Fibroblast of lung (primary cell): ENCODE results near the gene SORD. TPM values are rescaled to one million over a fixed set of nuclear protein-coding genes. Genes with fewer than 3 reads are reported as not detected.

Experiments used
- DNase-seq, 2 donors: peaks; one replicate each; pipeline versions ENCODE4 v3.0.0 to v3.0.0-alpha.2; 2010; ENCODE audit warnings: low read depth in 2 of 2
- H2AFZ ChIP-seq: 2 replicates; pipeline ENCODE4 v1.5.1; 2012; ENCODE audit warnings: low read length, control low read depth, inconsistent platforms
- H3K27ac ChIP-seq: 2 replicates; pipeline ENCODE4 v1.5.1; 2011; ENCODE audit warnings: low read length, control low read depth; ENCODE audit not compliant: insufficient read depth
- H3K27me3 ChIP-seq: 2 replicates; pipeline ENCODE4 v1.5.1; 2011; ENCODE audit warnings: mild to moderate bottlenecking, low read length; ENCODE audit not compliant: control insufficient read depth, insufficient read depth
- H3K36me3 ChIP-seq: 2 replicates; pipeline ENCODE4 v1.5.1; 2011; ENCODE audit warnings: low read length; ENCODE audit not compliant: control insufficient read depth, insufficient read depth
- H3K4me1 ChIP-seq: 2 replicates; pipeline ENCODE4 v1.5.1; 2011; ENCODE audit warnings: low read length; ENCODE audit not compliant: control insufficient read depth, insufficient read depth; ENCODE audit errors: extremely low read depth
- H3K4me2 ChIP-seq: 2 replicates; pipeline ENCODE4 v1.5.1; 2011; ENCODE audit warnings: low read length, control low read depth; ENCODE audit not compliant: insufficient read depth; ENCODE audit errors: extremely low read depth
- H3K4me3 ChIP-seq, 4 experiments: fragments of 200-600 bp in 1 of 4; sonication (generic) in 1 of 4; replicated peaks in 1 of 4; 2 replicates each; pipeline ENCODE4 v1.5.1; 2011 to 2016; ENCODE audit warnings: low read length in 4 of 4, low read depth in 3 of 4, mild to moderate bottlenecking in 3 of 4, control low read depth in 2 of 4, inconsistent platforms in 1 of 4, mixed read lengths in 1 of 4; ENCODE audit not compliant: insufficient read depth in 1 of 4; ENCODE audit errors: control extremely low read depth in 1 of 4
- H3K79me2 ChIP-seq: 2 replicates; pipeline ENCODE4 v1.5.1; 2012; ENCODE audit warnings: mild to moderate bottlenecking, low read length, inconsistent platforms; ENCODE audit not compliant: control insufficient read depth, insufficient read depth
- H3K9ac ChIP-seq: 2 replicates; pipeline ENCODE4 v1.5.1; 2011; ENCODE audit warnings: mild to moderate bottlenecking, low read length, control low read depth; ENCODE audit not compliant: insufficient read depth
- H3K9me3 ChIP-seq: 2 replicates; pipeline ENCODE4 v1.5.1; 2012; ENCODE audit warnings: low read depth, low read length; ENCODE audit not compliant: control insufficient read depth, insufficient read depth
- H4K20me1 ChIP-seq: 2 replicates; pipeline ENCODE4 v1.5.1; 2011; ENCODE audit warnings: low read length; ENCODE audit not compliant: control insufficient read depth, insufficient read depth; ENCODE audit errors: extremely low read depth
- EZH2 ChIP-seq: IDR thresholded peaks from 2 replicates; pipeline ENCODE4 v1.5.1; 2012; ENCODE audit warnings: low read length, control low read depth, mild to moderate bottlenecking; ENCODE audit errors: missing control alignments
- polyA plus RNA-seq, 2 donors: library from polyadenylated mRNA; depleted of rRNA in 1 of 2; stranded (reverse) in 1 of 2; unstranded in 1 of 2; fragments of >200 nt; gene quantifications; 2 replicates each; pipeline ENCODE4 v1.2.1, GENCODE V29; 2011 to 2012; ENCODE audit warnings: missing spikeins in 1 of 2
- total RNA-seq: library from RNA; depleted of rRNA; stranded (reverse); fragments of >200 nt; gene quantifications from 2 replicates; pipeline ENCODE4 v1.2.1, GENCODE V29; 2014
- TF ChIP-seq, protein P1 (sequence below), 2 donors: IDR thresholded peaks in 1 of 2; conservative IDR thresholded peaks in 1 of 2; 1 replicate in 1 of 2; 2 replicates in 1 of 2; pipeline ENCODE4 v1.5.1; 2011 to 2012; ENCODE audit warnings: low read length in 2 of 2, control low read depth in 1 of 2, inconsistent platforms in 1 of 2, low read depth in 1 of 2, mild to moderate bottlenecking in 1 of 2

The SORD gene
- total and polyA plus RNA-seq, 2 donors (not counting 1 experiment from before 2014, with no cell fraction given): 8.9 to 13.0 TPM

DNA sequence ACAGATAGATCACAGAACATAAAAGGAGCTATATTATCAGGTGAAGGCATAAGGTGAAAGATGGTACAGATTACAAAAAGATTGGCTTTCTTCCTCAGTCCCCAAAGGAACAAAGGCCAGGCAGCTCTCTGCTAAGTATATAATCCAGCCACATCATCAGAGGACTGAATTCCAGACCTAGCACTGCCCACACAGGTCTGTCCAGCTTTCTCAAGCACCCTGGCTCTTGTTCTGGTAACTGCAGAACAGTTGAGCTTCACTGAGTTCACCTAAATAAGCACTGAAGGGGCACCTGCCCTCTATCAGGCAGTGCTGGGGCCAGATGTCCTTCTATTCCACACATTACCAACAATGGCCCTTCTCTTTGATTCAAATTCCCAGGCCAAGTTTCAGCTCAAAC, 100.4 kb downstream of the SORD start:
- Histone ChIP-seq H3K27ac (no peak overlapping the region), H3K36me3 (no peaks in the 10 kb centered on the region), H2AFZ (no peak overlapping the region), H3K4me2 (no peak overlapping the region), H3K9ac (no peak overlapping the region), H3K4me3 (no peak overlapping the region), H3K4me1 (peaks cover 2% of the 10 kb centered on the region), H4K20me1 (no peaks in the 10 kb centered on the region), H3K79me2 (no peaks in the 10 kb centered on the region), H3K27me3 (peaks cover 23% of the 10 kb centered on the region), H3K9me3 (no peaks in the 10 kb centered on the region)
- no peak for DNase-seq
- TF ChIP-seq, protein P1, sequence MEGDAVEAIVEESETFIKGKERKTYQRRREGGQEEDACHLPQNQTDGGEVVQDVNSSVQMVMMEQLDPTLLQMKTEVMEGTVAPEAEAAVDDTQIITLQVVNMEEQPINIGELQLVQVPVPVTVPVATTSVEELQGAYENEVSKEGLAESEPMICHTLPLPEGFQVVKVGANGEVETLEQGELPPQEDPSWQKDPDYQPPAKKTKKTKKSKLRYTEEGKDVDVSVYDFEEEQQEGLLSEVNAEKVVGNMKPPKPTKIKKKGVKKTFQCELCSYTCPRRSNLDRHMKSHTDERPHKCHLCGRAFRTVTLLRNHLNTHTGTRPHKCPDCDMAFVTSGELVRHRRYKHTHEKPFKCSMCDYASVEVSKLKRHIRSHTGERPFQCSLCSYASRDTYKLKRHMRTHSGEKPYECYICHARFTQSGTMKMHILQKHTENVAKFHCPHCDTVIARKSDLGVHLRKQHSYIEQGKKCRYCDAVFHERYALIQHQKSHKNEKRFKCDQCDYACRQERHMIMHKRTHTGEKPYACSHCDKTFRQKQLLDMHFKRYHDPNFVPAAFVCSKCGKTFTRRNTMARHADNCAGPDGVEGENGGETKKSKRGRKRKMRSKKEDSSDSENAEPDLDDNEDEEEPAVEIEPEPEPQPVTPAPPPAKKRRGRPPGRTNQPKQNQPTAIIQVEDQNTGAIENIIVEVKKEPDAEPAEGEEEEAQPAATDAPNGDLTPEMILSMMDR (conservative IDR thresholded peaks at IDR 0.05 in 1 of 2, IDR thresholded peaks at IDR 0.05 in 1 of 2; ENCODE audit: low read depth in 1 of 2, low read length in 2 of 2): no peak
- no peak for TF ChIP-seq EZH2

DNA sequence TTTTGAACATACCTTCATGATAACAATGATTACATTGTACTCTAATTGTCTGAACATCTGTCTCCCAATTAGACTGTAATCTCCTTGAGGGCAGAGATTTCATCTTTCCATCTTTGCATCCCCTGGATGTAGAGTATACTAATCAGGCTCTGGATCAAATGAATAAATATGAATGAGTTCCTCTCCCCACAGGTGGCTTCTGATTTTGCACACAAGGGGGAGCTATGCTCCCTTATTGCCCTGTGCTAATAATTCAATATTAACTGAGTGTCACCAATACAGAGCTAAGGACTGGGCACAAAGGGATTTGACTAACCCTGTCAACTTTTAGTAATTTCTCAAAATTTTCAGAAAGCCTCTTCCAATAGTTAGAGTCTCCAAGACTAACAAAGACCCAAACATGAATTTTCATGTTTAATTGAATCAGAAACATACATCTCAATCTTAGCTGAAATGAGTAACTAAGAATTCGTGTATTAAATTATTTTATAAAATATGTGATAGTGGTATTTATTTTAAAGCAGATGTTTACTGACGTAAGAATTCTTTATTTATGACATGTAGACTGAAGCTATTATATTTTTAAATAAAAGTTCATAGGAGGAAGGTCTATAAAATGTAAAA, 103.7 kb downstream of the SORD start:
- Histone ChIP-seq H3K4me3 (no peak overlapping the region), H3K9ac (no peak overlapping the region), H4K20me1 (no peaks in the 10 kb centered on the region), H3K27me3 (peaks cover 50% of the 10 kb centered on the region), H3K36me3 (no peaks in the 10 kb centered on the region), H3K9me3 (no peaks in the 10 kb centered on the region), H3K4me1 (peaks cover 2% of the 10 kb centered on the region), H3K27ac (no peak overlapping the region), H2AFZ (no peak overlapping the region), H3K79me2 (no peaks in the 10 kb centered on the region), H3K4me2 (no peak overlapping the region)
- peak in 1 of 2 donors; percentile 31 for DNase-seq
- no peak for TF ChIP-seq EZH2
- TF ChIP-seq, protein P1 (conservative IDR thresholded peaks at IDR 0.05 in 1 of 2, IDR thresholded peaks at IDR 0.05 in 1 of 2; ENCODE audit: low read depth in 1 of 2, low read length in 2 of 2): peak; percentile 69 to 72

Other genes with a start within 250 kb of the SORD start
- gene TERB2, start 66.5 kb upstream of the SORD start, total RNA-seq: not detected in 2 replicates
- not detected in 2 replicates for gene TERB2, start 66.5 kb upstream of the SORD start, polyA plus RNA-seq
- not detected in 2 replicates for gene DUOX2, start 91.0 kb downstream of the SORD start, total RNA-seq
- gene DUOX2, start 91.0 kb downstream of the SORD start, polyA plus RNA-seq: not detected in 2 replicates
- gene DUOXA2, start 91.1 kb downstream of the SORD start, total RNA-seq: not detected in 2 replicates
- not detected in 2 replicates for gene DUOXA2, start 91.1 kb downstream of the SORD start, polyA plus RNA-seq
- not detected in 2 replicates for gene DUOXA1, start 106.7 kb downstream of the SORD start, total RNA-seq
- not detected in 2 replicates for gene DUOXA1, start 106.7 kb downstream of the SORD start, polyA plus RNA-seq
- not detected in 2 replicates for gene DUOX1, start 106.8 kb downstream of the SORD start, total RNA-seq
- gene DUOX1, start 106.8 kb downstream of the SORD start, polyA plus RNA-seq: not detected in 2 replicates
- 3.3 and 3.6 TPM in 2 replicates for gene SHF, start 164.8 kb downstream of the SORD start, total RNA-seq
- 0.82 and 0.85 TPM in 2 replicates for gene SHF, start 164.8 kb downstream of the SORD start, polyA plus RNA-seq
- gene SLC28A2, start 229.0 kb downstream of the SORD start, total RNA-seq: not detected in 2 replicates
- not detected in 2 replicates for gene SLC28A2, start 229.0 kb downstream of the SORD start, polyA plus RNA-seq